ENCODE measurements around the gene CUL3.

Gene CUL3

GRCh38 chr2:224457408-224458096 is 127.6 kb downstream of the CUL3 start:
- H3K27me3 ChIP-seq (ENCODE audit: insufficient read depth, poor library complexity, severe bottlenecking), result no peaks in the 10 kb centered on the region
- TF ChIP-seq GABPA (IDR thresholded peaks at IDR 0.05; ENCODE audit: low read depth) (no peak), POLR2AphosphoS5 (IDR thresholded peaks at IDR 0.05; ENCODE audit: low read depth) (no peak), CTCF (IDR thresholded peaks at IDR 0.05; ENCODE audit: insufficient read depth, low read length) (no peak), REST (IDR thresholded peaks at IDR 0.05; ENCODE audit: insufficient replicate concordance, low read depth) (no peak)
- DNase-seq (ENCODE audit: low read depth in 1 of 2, low spot score in 1 of 2), result no peak
- H3K27ac ChIP-seq (replicated peaks), result no peak overlapping the region
- H3K4me3 ChIP-seq (replicated peaks; ENCODE audit: insufficient read depth, low read length), result no peak overlapping the region

GRCh38 chr2:224453892-224454291 is 131.3 kb downstream of the CUL3 start:
- TF ChIP-seq REST (IDR thresholded peaks at IDR 0.05; ENCODE audit: insufficient replicate concordance, low read depth) (no peak), CTCF (IDR thresholded peaks at IDR 0.05; ENCODE audit: insufficient read depth, low read length) (no peak), SPI1 (IDR thresholded peaks at IDR 0.05; ENCODE audit: borderline replicate concordance, low read depth) (no peak), POLR2AphosphoS5 (IDR thresholded peaks at IDR 0.05; ENCODE audit: low read depth) (no peak), GABPA (IDR thresholded peaks at IDR 0.05; ENCODE audit: low read depth) (no peak)
- Histone ChIP-seq H3K27me3 (ENCODE audit: insufficient read depth, poor library complexity, severe bottlenecking) (no peaks in the 10 kb centered on the region), H3K27ac (replicated peaks) (no peak overlapping the region), H3K4me3 (replicated peaks; ENCODE audit: insufficient read depth, low read length) (no peak overlapping the region)
- DNase-seq (ENCODE audit: low read depth in 1 of 2, low spot score in 1 of 2), result no peak

GRCh38 chr2:224449212-224450147 is 135.7 kb downstream of the CUL3 start:
- no peak for TF ChIP-seq GABPA (IDR thresholded peaks at IDR 0.05; ENCODE audit: low read depth)
- peak; percentile 45 for TF ChIP-seq CTCF (IDR thresholded peaks at IDR 0.05; ENCODE audit: insufficient read depth, low read length)
- no peaks in the 10 kb centered on the region for H3K27me3 ChIP-seq (ENCODE audit: insufficient read depth, poor library complexity, severe bottlenecking)
- DNase-seq (ENCODE audit: low read depth in 1 of 2, low spot score in 1 of 2), result peak in 1 of 2 experiments; percentile 11
- no peak overlapping the region for H3K27ac ChIP-seq (replicated peaks)
- no peak overlapping the region for H3K4me3 ChIP-seq (replicated peaks; ENCODE audit: insufficient read depth, low read length)
